GM19328 (cell line): ENCODE measurements around the gene MIS18BP1.
"Not testable (repeated sequence)": the region's sequence is repeated elsewhere in the genome, so short reads cannot be mapped to it uniquely, and the experiment has no call there.

Source experiments
- ATAC-seq: cut with Tn5 transposase; IDR thresholded peaks from one replicate; pipeline ENCODE4 v1.9.1; 2021; ENCODE audit warnings: mild to moderate bottlenecking, moderate library complexity; ENCODE audit not compliant: unreplicated experiment

The MIS18BP1 gene

DNA sequence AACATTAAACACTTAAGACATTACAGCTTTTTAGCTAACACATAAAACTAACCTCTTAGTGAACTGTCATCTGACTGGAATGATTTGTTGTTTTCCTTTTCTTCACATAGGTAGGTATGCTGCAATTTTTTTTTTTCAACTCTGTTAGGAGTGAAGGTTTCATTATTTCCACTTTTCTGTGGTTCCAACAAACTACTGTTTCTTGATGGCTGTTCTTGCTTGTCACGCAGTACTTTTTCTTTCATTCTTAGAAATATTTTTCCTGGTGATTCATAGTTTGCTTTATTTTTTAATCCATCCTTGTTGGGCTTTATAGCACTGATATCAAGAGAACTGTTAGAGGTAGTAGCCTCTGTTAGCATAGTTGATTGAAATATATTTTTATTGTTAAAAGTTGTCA lies 6.3 kb downstream of the MIS18BP1 start:
- ATAC-seq, result no peak

GRCh38 chr14:45246151-45246550 lies 6.9 kb downstream of the MIS18BP1 start:
- ATAC-seq, result no peak

DNA sequence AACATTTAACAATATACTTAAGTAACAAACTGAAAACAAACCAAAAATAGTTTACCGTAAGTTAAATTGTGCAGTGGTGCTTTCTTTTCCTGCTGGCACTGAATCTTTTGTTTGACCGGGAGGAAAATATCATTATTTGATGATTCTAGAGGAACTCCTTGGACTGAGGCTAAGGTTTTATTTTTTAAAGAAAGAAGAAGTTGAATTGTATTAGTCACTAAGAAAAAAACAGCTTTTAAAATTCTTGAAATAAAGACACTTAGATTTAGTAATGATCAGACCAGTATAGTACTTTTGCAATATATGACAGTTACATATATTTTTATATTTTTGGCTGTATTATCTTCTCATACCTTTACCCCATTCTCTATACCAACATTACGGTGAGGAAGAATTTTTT lies 10.3 kb downstream of the MIS18BP1 start:
- no peak for ATAC-seq

- ATAC-seq, result no peak
Measured at GRCh38 chr14:45238988-45239387, 14.0 kb downstream of the MIS18BP1 start.

- no peak for ATAC-seq
Measured at GRCh38 chr14:45227566-45227965, 25.4 kb downstream of the MIS18BP1 start.

DNA sequence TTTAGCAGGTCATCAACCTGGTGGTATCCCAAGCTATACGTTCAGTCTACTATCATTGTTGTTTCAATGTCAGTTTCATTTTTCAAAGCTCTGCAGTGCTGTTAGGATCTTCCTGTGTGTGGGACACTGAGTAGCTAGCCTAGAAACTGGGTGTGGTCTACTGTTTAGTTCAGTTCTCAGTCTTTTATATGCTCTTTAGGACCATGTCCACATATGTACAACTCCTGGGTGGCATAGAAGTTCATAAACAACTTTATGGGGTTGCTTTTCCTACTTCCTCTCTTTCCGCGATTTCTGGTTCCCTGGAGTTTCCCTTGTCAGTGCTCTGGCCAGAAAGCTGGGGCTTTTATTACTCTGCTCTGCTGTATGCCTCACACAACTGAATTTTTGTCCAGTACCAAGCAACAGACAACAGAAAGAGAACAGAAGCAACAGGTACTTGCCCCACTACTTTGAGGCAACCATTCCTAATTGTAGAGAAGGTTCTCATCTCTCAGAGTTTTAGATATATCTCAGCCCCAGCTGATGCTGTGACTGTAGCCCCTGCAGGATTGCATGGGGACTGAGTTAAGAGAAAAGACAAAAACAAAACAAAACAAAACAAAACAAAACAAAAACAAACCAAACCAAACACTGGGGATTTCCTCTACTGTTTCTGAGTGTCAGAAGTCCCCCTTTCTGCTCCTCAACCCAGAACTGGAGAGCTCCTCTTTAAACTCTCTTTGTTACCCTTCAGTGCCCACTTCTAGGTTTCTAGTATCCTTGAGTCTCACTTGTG lies 30.3 kb downstream of the MIS18BP1 start:
- no peak for ATAC-seq

DNA sequence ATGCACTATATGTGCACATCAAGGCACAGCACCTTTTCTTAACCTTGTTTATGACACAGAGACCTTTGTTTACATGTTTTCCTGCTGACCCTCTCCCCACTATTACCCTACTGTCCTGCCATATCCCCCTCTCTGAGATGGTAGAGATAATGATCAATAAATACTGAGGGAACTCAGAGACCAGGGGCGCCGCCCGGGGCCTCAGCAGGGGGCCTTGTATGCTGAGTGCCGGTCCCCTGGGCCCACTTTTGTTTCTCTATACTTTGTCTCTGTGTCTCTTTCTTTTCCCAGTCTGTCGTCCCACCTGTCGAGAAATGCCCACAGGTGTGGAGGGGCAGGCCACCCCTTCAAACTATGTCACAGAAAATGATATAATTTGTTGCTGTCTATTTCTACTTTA lies 38.7 kb downstream of the MIS18BP1 start:
- not testable (repeated sequence) for ATAC-seq

GRCh38 chr14:45213716-45214115 lies 39.3 kb downstream of the MIS18BP1 start:
- not testable (repeated sequence) for ATAC-seq

DNA sequence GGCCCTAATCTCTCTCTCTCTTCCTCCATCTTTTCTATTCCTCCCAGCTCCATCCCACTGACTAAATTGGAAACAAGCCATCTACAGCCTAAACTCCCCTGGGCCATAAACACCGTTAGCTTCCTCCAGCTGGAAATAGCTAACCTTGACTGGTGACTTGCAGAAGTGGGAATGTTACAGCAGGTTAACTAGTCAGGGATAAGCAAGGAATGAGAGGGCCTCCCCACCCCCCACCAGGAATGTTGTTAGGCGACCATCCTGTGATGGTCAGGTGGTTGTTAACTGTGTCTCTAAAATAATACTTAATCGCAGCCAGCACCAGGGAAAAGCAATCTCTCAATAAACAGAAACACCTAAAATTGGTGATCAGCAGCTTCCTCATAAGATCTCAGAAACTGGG lies 40.8 kb downstream of the MIS18BP1 start:
- ATAC-seq, result no peak

GRCh38 chr14:45211295-45211694 lies 41.7 kb downstream of the MIS18BP1 start:
- ATAC-seq, result no peak

DNA sequence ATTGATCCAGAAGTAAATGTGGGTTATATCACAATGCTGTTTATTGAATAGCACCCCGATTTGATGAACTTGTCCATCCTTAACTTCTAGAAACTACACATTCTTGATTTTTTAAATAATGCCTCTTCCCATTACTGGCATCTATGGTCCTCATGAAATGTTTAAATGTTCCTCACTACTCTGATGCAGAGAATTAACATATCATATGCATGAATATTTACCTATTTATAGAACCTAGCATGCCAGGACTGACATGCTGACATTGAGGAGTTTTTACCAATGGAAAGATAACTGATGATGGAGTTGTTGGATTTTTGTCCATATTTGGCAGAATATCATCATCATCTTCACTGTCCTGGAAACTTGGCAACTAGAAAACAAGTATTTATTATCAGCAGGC lies 42.8 kb downstream of the MIS18BP1 start:
- ATAC-seq, result no peak

- ATAC-seq, result no peak
Measured at GRCh38 chr14:45204241-45204640, 48.8 kb downstream of the MIS18BP1 start.

DNA sequence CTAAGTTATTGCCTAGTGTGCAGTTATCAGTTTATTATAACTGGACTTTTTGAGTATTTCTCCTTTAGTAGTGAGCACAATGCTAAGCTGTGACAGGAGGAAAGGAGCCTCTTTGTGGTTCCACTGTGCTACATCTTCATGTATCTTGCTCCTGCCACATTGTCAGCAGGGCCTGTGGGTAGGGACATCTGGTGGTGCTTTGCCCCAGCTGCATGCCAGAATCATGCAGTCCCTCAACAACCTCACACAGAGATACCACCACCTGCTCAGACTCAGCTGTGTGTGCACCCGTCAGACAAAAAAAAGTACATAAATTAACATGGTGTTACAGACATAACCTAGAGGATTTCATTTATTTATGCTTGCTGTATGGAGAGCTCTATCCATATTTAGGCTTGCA lies 51.1 kb downstream of the MIS18BP1 start:
- peak; percentile 67 for ATAC-seq

DNA sequence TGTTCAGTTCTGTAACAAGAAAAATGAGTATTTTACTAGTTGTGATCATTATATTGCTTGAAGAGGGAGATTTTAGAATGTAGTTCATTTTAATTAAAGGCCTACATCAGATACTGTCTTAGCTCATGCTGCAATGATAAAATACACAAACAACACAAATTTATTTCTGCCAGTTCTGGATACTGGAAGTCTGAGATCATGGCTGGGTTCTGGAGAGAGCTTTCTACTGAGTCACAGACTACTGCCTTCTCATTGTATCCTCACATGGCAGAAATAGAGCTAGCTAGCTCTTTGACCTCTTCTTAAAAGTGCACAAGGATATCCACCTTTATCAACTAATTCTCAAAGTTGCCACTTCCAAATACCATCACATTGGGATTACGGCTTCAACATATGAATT lies 53.8 kb downstream of the MIS18BP1 start:
- no peak for ATAC-seq

DNA sequence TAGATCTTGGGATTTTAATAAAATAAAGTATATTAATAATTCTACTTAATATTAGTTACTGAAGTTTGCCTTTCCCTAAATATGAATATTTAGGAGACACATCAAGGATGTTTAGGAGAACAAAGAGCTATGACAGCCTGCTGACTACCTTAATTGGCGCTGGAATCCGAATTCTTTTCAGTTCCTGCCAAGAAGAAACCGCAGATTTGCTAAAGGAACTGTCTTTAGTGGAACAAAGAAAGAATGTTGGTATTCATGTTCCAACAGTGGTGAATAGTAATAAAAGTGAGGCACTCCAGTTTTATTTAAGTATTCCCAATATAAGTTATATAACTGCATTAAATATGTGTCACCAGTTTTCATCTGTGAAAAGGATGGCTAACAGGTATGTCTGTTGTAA lies 54.5 kb downstream of the MIS18BP1 start:
- ATAC-seq, result no peak

GRCh38 chr14:45194964-45195363 lies 58.0 kb downstream of the MIS18BP1 start:
- no peak for ATAC-seq

- no peak for ATAC-seq
Measured at GRCh38 chr14:45185100-45185814, 67.7 kb downstream of the MIS18BP1 start.

- ATAC-seq, result no peak
Measured at GRCh38 chr14:45181806-45182205, 71.2 kb downstream of the MIS18BP1 start.

DNA sequence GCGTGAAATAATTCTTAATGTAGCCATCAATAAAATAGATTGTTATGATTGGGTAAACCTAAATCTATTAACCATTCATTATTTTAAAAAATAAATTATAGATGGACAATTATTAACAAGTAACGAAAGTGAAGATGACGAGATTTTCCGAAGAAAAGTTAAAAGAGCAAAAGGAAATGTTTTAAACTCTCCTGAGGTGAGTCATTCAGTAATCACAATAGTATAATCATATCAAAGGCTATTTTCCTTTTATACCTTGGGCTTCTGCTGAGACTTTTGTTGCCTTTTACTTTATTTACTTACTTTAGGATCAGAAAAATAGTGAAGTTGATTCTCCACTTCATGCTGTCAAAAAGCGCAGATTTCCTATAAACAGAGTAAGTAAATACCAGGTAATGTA lies 71.7 kb downstream of the MIS18BP1 start:
- ATAC-seq, result no peak

DNA sequence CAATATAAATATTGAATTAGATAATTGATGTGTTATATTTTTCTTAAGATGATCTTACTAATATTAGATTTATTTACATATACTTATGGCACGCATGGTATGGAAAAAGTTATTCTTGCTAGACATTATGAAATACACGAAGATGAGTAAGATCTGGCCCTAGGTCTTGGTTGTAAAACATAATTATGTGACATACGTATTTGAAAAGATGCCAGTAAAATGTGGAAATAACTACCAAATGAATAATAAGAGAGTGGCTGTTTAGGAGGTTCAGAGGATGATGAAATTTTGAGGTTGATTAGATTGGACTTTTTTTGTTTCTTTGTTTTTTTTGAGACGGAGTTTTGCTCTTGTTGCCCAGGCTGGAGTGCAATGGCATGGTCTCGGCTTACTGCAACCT lies 75.9 kb downstream of the MIS18BP1 start:
- no peak for ATAC-seq

DNA sequence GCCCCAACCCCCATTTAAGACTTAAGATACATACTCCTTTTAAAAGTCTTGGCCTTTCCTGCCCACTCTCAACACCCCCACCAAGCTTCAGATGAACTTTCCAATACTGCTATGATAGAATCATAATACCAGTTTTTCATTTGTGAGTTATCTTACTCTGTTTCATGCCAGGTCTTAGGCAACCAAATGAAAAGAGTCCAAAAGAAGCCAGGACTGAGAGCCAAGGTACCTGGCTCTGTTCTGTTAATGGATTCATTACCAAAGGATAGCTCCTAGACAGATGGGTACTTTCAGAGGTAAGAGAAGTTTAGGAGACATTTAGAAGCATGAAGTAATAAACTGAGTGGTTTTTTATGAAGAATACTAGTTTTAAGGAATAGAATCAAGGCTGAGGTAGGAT lies 83.1 kb downstream of the MIS18BP1 start:
- no peak for ATAC-seq

DNA sequence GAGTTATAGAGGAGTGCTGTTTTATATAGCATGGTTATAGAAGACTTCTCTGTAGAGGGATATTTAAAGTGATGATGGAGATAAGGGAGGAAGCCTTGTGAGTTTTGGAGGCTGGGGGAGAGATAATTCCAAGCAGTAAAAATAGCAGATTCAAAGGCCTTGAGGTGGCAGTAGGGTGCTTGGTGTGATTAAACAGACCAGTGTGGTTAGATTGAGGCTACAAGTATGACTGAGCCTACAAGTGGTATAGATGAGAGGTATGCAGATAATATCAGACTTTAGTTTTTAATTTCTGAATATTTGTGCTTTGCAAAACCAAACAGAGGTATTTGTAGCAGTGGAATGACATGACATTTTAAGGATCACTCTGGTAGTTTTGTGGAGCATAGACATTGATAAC lies 96.9 kb downstream of the MIS18BP1 start:
- no peak for ATAC-seq
